ES-I3 (cell line): ENCODE measurements around the gene PKD2L1.

ENCODE experiments used
- H3K36me3 ChIP-seq: 2 replicates; pipeline ENCODE4 v1.6.1; 2013; ENCODE audit warnings: mild to moderate bottlenecking, low read length, control low read depth, moderate library complexity; ENCODE audit not compliant: insufficient read depth
- H3K4me1 ChIP-seq: 2 replicates; pipeline ENCODE4 v1.6.1; 2013; ENCODE audit warnings: mild to moderate bottlenecking, control low read depth, low read length; ENCODE audit not compliant: insufficient read depth
- H3K9ac ChIP-seq: 2 replicates; pipeline ENCODE4 v1.6.1; 2013; ENCODE audit warnings: low read depth, mild to moderate bottlenecking, low read length, moderate library complexity
- H3K9me3 ChIP-seq: 2 replicates; pipeline ENCODE4 v1.6.1; 2013; ENCODE audit warnings: mild to moderate bottlenecking, low read length, moderate library complexity; ENCODE audit not compliant: control insufficient read depth, insufficient read depth

Gene PKD2L1

DNA sequence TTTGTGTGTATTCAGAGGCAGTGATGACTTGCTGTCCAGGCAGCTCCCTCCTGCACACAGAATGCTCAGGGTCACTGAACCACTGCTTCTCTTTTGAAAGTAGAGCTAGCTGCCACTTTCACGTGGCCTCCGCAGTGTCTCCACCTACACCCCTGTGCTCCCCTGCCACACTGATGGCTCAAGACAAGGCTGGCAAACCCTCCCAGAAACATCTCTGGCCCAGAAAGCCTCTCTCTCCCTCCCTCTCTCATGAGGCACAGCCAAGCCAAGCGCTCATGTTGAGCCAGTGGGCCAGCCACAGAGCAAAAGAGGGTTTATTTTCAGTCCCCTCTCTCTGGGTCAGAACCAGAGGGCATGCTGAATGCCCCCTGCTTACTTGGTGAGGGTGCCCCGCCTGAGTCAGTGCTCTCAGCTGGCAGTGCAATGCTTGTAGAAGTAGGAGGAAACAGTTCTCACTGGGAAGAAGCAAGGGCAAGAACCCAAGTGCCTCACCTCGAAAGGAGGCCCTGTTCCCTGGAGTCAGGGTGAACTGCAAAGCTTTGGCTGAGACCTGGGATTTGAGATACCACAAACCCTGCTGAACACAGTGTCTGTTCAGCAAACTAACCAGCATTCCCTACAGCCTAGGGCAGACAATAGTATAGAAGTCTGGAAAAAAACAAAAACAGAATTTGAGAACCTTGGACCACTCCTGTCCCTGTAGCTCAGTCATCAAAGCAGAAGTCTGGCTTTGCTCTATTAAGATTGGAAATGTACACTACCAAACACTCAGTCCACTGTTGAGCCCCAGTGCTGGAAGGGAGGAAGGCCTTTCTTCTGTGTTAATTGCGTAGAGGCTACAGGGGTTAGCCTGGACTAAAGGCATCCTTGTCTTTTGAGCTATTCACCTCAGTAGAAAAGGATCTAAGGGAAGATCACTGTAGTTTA is 32.8 kb upstream of the PKD2L1 start:
- Histone ChIP-seq H3K9ac (no peak overlapping the region), H3K4me1 (peaks cover 11% of the 10 kb centered on the region), H3K36me3 (peaks cover 32% of the 10 kb centered on the region), H3K9me3 (no peaks in the 10 kb centered on the region)

DNA sequence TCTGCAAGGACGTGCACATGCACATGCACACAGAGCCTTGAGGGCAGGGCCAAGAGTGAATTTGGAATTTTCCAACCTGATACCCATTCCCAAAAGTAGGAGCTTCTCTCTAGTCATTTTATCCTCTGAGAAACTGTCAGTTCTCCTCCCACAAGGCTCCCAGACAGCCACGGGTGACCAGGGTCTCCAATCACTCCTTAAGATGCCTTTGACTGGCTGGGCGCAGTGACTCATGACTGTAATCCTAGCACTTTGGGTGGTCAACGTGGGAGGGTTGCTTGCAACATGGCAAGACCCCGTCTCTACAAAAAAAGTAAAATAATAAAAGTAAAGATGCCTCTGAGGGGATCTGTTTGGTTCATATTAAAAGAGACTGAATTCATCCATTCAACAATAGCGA is 30.2 kb upstream of the PKD2L1 start:
- no peaks in the 10 kb centered on the region for H3K9me3 ChIP-seq
- no peak overlapping the region for H3K9ac ChIP-seq
- peaks cover 8% of the 10 kb centered on the region for H3K4me1 ChIP-seq
- peaks cover 54% of the 10 kb centered on the region for H3K36me3 ChIP-seq

DNA sequence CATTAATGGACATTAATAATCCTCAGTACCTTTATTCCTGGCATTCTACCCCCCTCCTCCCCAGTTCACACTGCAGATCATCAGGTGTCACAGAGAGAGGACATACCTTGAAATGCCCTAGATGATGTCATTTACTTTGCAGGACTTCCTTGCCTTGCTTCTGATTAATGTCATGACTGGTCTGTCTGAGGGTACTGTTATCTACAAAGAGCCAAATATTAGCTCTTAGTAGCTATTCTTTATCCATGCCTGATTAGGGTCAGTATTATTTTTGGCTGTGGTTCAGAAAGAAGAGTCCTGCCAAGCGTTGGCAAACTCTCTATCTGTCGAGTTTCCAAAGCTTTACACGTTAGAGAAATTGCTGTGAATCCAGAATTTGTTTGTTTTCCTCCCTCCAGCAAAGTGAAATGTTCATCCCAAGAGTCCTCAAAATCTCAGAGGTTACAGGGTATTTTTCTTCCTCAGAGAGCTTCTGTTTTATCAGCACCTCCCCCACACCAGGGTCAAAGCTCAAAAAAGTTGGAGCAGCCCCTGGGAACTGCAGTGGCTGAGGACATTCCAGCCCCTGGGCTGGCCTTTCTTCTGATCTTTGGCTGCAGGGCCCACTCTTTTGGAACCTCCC is 29.6 kb upstream of the PKD2L1 start:
- Histone ChIP-seq H3K36me3 (peaks cover 59% of the 10 kb centered on the region), H3K9ac (no peak overlapping the region), H3K9me3 (no peaks in the 10 kb centered on the region), H3K4me1 (peaks cover 5% of the 10 kb centered on the region; the same call in 1 of the 2 replicates)

DNA sequence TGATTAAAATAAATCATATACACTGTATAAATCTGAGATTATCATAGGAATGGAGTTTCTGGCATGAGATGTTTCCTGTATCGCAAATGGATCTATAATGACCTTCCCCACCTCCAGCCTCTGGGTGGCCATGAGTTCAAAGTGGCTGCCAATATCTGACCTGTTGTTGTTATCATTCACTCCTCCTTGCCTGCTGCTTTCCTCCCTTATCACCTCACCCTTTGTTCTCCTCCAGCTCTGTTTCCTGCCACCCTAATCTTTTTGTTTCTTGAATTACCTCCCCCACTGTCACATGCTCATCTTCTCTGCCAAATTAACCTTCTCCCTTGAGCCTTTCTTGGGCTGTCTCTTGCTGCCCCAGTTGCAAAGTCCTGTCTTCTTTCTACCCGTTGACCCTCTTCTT is 29.0 kb upstream of the PKD2L1 start:
- Histone ChIP-seq H3K4me1 (peaks cover 5% of the 10 kb centered on the region; the same call in 1 of the 2 replicates), H3K9me3 (no peaks in the 10 kb centered on the region), H3K36me3 (peaks cover 65% of the 10 kb centered on the region), H3K9ac (no peak overlapping the region)

DNA sequence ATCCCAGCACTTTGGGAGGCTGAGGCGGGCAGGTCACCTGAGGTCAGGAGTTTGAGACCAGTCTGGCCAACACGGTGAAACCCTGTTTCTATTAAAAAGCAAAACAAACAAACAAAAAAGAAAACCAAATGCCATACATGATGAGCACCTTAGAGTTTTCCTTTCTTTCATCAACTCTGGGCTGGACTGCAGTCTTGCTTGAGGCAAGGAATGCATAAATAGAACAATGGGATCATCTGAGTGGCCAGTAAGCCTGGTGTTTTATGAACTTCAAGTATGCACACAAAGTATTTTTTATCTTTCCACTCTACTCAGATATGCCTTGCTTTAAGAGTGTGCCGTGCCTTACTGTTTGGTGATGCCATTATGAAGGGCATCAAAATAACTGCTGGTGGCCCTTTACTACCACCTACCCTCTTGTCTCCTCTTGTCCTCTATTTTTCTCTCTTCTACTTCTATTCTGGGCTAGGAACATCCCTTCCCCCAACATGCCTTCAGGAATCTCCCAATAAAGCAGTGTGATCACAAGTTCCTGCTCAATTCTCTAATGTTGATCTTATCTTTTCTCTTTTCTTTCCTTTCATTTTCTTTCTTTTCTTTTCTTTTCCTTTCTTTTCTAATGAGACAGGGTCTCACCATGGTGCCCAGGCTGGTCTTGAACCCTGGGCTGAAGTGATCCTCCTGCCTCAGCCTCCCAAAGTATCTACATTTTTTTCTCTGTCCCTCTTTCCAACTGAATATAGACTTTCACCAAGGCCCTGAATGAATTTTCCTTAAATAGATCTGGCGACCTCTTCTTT is 27.2 kb upstream of the PKD2L1 start:
- H3K36me3 ChIP-seq = peaks cover 78% of the 10 kb centered on the region
- no peaks in the 10 kb centered on the region for H3K9me3 ChIP-seq
- no peak overlapping the region for H3K9ac ChIP-seq
- H3K4me1 ChIP-seq = peaks cover 5% of the 10 kb centered on the region; the same call in 1 of the 2 replicates

DNA sequence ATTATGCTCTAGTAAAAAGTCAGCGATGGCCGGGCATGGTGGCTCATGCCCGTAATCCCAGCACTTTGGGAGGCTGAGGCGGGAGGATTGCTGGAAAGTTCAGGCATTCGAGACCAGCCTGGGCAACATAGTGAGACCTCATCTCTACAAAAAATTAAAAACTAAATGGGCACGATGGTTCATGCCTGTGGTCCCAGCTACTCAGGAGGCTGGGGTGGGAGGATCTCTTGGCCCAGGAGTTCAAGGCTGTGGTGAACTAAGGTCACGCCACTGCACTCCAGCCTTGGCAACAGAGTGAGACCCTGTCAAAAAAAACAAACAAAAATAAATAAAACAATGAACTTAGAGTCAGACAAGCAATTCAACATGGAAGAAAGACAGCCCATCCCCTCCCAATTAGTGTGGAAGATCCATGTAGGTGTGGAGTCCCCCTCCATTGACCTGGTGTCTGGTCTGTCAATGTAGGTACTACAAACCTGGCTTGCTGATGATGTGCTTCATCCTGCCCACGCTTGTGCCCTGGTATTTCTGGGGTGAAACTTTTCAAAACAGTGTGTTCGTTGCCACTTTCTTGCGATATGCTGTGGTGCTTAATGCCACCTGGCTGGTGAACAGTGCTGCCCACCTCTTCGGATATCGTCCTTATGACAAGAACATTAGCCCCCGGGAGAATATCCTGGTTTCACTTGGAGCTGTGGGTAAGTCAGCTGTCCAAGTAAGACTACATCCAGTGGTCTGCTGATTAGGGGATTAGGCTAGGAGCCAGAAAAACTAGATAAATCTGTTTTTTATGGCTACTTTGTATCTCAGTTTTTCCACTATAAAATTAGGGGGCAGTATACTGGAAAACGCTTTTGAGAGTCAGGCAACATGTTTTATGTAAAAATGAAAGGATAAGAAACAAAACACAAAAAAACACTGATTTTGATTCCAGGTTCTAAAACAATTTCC is 26.3 kb upstream of the PKD2L1 start:
- Histone ChIP-seq H3K36me3 (peaks cover 79% of the 10 kb centered on the region), H3K9me3 (no peaks in the 10 kb centered on the region), H3K9ac (no peak overlapping the region), H3K4me1 (peaks cover 5% of the 10 kb centered on the region; the same call in 1 of the 2 replicates)

DNA sequence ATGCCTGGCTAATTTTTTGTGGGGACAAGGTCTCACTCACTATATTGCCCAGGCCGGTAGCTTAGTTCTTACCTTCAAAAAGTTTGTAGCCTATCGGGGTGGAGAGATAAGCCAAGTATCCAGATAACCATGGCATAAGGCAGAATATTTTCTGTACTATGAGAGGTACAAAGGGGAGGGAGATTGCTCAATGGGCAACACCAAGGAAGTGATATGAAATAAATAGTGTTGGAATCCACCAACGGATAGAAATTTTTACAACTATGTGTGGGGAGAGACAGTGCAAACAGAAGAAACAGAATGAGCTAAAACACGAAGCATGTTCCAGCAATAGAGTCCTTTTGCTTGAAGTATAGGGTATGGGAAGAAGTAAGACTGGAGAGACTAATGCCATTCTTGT is 25.1 kb upstream of the PKD2L1 start:
- H3K36me3 ChIP-seq = peaks cover 82% of the 10 kb centered on the region
- H3K9ac ChIP-seq = no peak overlapping the region
- H3K9me3 ChIP-seq = no peaks in the 10 kb centered on the region
- H3K4me1 ChIP-seq = peaks cover 9% of the 10 kb centered on the region; the same call in 1 of the 2 replicates

DNA sequence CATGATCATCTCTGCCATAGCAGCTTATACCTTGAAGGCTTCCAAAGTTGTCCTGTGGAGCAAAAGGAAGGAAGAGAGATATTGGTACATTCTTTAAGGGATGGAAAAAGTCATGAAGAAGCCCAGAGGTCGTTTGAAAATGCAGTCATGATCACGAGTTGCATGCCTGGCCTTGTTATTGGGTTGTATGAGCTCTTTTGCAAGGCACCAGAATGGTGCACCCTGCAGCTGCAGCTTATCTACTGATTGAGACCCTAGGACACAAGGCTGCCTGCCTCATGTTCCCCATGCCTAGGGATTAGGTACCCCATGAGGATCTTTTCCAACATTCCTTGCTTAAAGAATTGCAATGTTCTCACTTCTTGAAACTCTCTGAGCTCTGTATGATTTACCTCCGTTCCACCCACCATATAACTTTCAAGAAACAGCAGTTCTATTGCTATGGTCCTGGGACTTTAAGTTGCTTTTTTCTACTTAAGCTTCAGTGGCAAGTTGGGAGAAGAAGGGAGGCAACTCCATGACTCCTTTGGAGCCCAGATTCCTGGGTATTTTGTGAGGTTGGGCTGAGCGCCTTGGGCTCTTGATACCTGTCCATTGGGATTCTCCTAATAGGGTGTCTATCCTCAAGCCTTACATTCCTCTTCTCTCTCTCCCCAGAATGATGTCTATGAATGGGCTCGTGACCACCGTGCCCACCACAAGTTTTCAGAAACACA is 23.9 kb upstream of the PKD2L1 start:
- Histone ChIP-seq H3K9ac (no peak overlapping the region), H3K36me3 (peaks cover 83% of the 10 kb centered on the region), H3K4me1 (peaks cover 13% of the 10 kb centered on the region), H3K9me3 (no peaks in the 10 kb centered on the region)

DNA sequence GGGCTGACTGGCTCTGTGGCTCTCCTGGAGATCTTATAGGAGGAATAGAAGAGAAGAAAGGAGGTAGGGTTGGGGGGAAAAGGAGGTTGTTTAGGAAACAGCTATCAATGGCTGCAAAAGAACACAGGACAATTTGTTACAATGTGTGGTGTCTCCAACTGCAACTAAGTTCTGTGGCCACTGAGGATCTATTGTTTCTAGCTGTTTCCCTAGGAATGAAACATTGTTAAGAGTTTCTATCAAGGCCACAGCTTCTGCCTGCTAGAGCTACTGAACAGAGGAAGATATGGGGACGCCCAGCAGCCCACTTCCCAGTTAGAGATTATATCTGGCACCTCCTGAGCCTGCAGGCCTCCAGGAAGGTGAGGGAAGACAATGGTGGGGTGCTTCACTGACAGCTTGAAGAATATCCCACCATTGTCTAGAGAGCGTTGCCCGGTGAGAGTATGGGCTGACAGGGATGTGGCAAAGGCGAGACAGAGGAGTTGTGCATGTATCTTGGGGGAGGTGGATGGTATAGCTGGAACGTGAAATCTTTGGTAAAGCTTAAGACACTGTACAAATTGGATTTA is 21.0 kb upstream of the PKD2L1 start:
- Histone ChIP-seq H3K36me3 (peaks cover 76% of the 10 kb centered on the region), H3K9ac (no peak overlapping the region), H3K9me3 (no peaks in the 10 kb centered on the region), H3K4me1 (peaks cover 13% of the 10 kb centered on the region)

DNA sequence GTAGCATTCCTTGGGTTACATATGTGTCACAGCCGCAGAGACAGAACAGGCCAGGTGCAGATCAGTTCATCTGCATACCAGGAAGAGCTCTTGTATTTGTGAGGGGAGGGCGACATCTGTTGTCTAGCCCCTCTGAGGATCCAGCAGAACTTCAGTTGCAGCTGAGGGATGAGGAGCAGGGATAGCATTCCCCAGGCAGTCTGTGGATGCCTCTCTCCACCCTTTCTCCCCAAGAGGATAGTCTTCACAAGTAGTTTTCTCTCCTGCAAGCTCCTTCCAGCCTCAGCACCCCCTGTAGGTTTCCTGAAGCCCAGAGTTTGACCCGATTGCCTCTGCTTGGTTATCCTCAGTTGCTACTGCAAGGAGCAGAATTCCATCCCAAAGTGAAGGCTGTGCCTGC is 19.6 kb upstream of the PKD2L1 start:
- Histone ChIP-seq H3K36me3 (peaks cover 63% of the 10 kb centered on the region), H3K9me3 (no peaks in the 10 kb centered on the region), H3K4me1 (peaks cover 13% of the 10 kb centered on the region), H3K9ac (no peak overlapping the region)

DNA sequence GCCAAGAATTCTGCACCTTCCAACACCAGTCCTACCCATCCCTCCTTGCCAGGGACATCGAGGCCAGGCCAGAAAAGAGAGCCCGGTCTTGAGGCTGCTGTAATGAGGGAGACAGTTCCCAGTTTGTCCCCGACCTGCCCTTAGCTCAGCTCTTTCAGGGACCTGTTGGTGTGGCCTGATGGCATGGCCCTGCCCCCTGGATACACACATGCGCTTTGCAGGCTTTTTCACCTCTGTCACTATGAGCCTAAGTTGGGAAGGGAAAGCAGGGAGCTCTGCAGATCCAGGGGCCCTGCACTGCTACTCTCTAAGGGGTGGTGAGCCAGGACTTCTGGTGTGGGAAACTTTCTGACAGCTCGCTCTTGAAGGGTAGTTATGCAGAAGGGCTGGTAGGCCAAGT is 19.1 kb upstream of the PKD2L1 start:
- Histone ChIP-seq H3K9ac (peak overlapping the region; percentile 93; the same call in 1 of the 2 replicates), H3K9me3 (no peaks in the 10 kb centered on the region), H3K4me1 (peaks cover 13% of the 10 kb centered on the region), H3K36me3 (peaks cover 58% of the 10 kb centered on the region)

DNA sequence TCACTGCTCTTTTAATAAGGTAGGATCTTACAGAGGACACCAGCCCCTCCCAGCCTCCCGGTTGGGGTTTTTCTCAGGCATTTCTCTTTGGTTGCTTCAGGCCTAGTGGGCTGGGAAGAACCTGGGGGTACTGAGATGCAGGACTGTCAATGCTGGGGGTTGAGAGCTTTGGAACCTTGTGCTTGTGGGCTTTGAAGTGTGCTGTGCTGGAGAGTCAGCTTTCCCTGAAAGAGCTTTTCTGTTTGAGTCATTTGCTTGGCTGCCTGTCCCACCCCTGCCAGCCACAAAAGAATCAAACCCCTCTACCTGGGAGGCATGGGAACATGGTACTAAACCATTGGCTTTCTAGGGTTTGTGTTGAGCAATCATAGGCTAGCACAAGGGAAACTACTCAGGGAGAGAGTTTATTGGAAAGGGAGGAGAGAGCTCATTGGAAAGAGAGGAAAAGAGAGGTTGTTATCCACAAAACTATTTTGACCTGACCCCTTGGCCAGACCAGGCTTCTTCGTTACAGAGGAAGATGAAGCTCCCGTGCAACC is 18.4 kb upstream of the PKD2L1 start:
- Histone ChIP-seq H3K36me3 (peaks cover 51% of the 10 kb centered on the region), H3K4me1 (peaks cover 13% of the 10 kb centered on the region), H3K9me3 (no peaks in the 10 kb centered on the region), H3K9ac (peak overlapping the region; percentile 93)
